ENCODE results near the gene ZNF688. TPM values are rescaled to one million over a fixed set of nuclear protein-coding genes. Genes with fewer than 3 reads are reported as not detected.
A peak's percentile ranks its signal among the peaks of the same experiment; 100 is the strongest.

ZNF688 gene
- total and polyA plus RNA-seq, 2 of the 13 experiments (the other 11 are each of a cell fraction or from before 2014, with no cell fraction given): 2.4 to 5.4 TPM

DNA sequence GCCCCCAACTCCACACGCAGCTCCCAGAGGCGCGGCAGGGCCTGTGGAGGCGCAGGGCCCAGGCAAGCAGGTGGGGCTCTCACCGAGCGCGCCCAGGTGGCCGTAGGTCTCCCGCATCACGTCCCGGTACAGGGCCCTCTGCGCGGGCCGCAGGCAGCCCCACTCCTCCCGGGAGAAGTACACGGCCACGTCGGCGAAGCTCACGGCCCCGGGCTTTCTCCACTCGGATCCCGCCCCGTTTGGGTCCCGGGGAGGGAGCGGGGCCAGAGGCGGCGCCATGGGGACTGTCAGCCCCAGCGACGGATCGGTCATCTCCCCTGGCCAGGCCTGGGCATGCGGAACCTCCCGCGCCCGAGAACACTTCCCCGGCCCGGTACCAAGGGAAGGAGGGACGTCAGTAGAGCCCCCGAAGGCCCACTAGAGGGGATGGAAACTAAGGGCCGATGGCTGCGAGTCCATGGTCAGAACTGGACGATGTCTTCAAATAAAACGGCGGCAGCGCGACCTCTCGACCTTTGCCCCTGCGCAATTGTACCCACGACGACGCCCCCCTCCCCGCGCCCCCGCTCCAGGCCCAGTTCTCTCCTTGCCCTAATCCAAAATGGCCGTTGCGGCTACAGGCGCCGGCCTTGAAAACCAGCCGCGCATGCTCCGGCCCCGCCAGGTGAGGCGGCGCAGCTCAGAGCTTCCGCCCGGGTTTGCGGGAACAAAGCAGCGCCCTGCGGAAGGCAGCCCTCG, 37.0 kb downstream of the ZNF688 start, which contains the start of gene ZNF747 (continued):
- TF ChIP-seq, protein P1, sequence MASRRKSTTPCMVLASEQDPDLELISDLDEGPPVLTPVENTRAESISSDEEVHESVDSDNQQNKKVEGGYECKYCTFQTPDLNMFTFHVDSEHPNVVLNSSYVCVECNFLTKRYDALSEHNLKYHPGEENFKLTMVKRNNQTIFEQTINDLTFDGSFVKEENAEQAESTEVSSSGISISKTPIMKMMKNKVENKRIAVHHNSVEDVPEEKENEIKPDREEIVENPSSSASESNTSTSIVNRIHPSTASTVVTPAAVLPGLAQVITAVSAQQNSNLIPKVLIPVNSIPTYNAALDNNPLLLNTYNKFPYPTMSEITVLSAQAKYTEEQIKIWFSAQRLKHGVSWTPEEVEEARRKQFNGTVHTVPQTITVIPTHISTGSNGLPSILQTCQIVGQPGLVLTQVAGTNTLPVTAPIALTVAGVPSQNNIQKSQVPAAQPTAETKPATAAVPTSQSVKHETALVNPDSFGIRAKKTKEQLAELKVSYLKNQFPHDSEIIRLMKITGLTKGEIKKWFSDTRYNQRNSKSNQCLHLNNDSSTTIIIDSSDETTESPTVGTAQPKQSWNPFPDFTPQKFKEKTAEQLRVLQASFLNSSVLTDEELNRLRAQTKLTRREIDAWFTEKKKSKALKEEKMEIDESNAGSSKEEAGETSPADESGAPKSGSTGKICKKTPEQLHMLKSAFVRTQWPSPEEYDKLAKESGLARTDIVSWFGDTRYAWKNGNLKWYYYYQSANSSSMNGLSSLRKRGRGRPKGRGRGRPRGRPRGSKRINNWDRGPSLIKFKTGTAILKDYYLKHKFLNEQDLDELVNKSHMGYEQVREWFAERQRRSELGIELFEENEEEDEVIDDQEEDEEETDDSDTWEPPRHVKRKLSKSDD (CRISPR knock-in tag; IDR thresholded peaks at IDR 0.05; ENCODE audit: low read depth): peak; percentile 98
- TF ChIP-seq FOXJ3 (CRISPR knock-in tag; IDR thresholded peaks at IDR 0.05; ENCODE audit: borderline replicate concordance) (no peak), SIN3A (IDR thresholded peaks at IDR 0.05; ENCODE audit: borderline replicate concordance, low read depth, low read length) (peak; percentile 92; the same call in 1 of the 2 replicates), PLRG1 (conservative IDR thresholded peaks at IDR 0.05) (no peak), ZNF510 (CRISPR knock-in tag; IDR thresholded peaks at IDR 0.05; ENCODE audit: low read depth) (no peak), GPN1 (CRISPR knock-in tag; IDR thresholded peaks at IDR 0.05; ENCODE audit: borderline replicate concordance) (no peak), ARHGAP35 (CRISPR knock-in tag; IDR thresholded peaks at IDR 0.05; ENCODE audit: borderline replicate concordance) (peak; percentile 30; the same call in 1 of the 2 replicates), SP140L (CRISPR knock-in tag; IDR thresholded peaks at IDR 0.05; ENCODE audit: borderline replicate concordance) (peak; percentile 29; the same call in 1 of the 2 replicates), ZNF768 (CRISPR knock-in tag; IDR thresholded peaks at IDR 0.05) (peak; percentile 61), PRMT3 (CRISPR knock-in tag; IDR thresholded peaks at IDR 0.05; ENCODE audit: borderline replicate concordance, low read depth) (0 out of 2 replicates have a peak, but pooled peaks have one; percentile 12), KAT7 (CRISPR knock-in tag; IDR thresholded peaks at IDR 0.05; ENCODE audit: borderline replicate concordance) (peak; percentile 90), ZNF432 (CRISPR knock-in tag; IDR thresholded peaks at IDR 0.05; ENCODE audit: borderline replicate concordance) (no peak), NBN (conservative IDR thresholded peaks at IDR 0.05) (no peak), ZBTB38 (CRISPR knock-in tag; IDR thresholded peaks at IDR 0.05) (peak; percentile 66; the same call in 1 of the 2 replicates), ZNF121 (CRISPR knock-in tag; IDR thresholded peaks at IDR 0.05) (peak; percentile 51; the same call in 1 of the 2 replicates), TBX2 (CRISPR knock-in tag; IDR thresholded peaks at IDR 0.05; ENCODE audit: borderline replicate concordance) (peak; percentile 93)
- TF ChIP-seq, protein P2, sequence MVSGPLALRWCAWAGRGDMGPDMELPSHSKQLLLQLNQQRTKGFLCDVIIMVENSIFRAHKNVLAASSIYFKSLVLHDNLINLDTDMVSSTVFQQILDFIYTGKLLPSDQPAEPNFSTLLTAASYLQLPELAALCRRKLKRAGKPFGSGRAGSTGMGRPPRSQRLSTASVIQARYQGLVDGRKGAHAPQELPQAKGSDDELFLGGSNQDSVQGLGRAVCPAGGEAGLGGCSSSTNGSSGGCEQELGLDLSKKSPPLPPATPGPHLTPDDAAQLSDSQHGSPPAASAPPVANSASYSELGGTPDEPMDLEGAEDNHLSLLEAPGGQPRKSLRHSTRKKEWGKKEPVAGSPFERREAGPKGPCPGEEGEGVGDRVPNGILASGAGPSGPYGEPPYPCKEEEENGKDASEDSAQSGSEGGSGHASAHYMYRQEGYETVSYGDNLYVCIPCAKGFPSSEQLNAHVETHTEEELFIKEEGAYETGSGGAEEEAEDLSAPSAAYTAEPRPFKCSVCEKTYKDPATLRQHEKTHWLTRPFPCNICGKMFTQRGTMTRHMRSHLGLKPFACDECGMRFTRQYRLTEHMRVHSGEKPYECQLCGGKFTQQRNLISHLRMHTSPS (CRISPR knock-in tag; IDR thresholded peaks at IDR 0.05; ENCODE audit: low read depth): peak; percentile 42; the same call in 1 of the 2 replicates
- TF ChIP-seq, protein P3, sequence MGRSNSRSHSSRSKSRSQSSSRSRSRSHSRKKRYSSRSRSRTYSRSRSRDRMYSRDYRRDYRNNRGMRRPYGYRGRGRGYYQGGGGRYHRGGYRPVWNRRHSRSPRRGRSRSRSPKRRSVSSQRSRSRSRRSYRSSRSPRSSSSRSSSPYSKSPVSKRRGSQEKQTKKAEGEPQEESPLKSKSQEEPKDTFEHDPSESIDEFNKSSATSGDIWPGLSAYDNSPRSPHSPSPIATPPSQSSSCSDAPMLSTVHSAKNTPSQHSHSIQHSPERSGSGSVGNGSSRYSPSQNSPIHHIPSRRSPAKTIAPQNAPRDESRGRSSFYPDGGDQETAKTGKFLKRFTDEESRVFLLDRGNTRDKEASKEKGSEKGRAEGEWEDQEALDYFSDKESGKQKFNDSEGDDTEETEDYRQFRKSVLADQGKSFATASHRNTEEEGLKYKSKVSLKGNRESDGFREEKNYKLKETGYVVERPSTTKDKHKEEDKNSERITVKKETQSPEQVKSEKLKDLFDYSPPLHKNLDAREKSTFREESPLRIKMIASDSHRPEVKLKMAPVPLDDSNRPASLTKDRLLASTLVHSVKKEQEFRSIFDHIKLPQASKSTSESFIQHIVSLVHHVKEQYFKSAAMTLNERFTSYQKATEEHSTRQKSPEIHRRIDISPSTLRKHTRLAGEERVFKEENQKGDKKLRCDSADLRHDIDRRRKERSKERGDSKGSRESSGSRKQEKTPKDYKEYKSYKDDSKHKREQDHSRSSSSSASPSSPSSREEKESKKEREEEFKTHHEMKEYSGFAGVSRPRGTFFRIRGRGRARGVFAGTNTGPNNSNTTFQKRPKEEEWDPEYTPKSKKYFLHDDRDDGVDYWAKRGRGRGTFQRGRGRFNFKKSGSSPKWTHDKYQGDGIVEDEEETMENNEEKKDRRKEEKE (IDR thresholded peaks at IDR 0.05): no peak
- TF ChIP-seq, protein P4, sequence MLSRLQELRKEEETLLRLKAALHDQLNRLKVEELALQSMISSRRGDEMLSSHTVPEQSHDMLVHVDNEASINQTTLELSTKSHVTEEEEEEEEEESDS (CRISPR knock-in tag; IDR thresholded peaks at IDR 0.05; ENCODE audit: borderline replicate concordance): 0 out of 2 replicates have a peak, but pooled peaks have one; percentile 30
- TF ChIP-seq, protein P5, sequence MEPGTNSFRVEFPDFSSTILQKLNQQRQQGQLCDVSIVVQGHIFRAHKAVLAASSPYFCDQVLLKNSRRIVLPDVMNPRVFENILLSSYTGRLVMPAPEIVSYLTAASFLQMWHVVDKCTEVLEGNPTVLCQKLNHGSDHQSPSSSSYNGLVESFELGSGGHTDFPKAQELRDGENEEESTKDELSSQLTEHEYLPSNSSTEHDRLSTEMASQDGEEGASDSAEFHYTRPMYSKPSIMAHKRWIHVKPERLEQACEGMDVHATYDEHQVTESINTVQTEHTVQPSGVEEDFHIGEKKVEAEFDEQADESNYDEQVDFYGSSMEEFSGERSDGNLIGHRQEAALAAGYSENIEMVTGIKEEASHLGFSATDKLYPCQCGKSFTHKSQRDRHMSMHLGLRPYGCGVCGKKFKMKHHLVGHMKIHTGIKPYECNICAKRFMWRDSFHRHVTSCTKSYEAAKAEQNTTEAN (CRISPR knock-in tag; conservative IDR thresholded peaks at IDR 0.05): no peak

Measured in HepG2 (cell line).